Liver (tissue), 9 donors: Measurements from ENCODE around the gene TMOD2. TPM values are rescaled to one million over a fixed set of nuclear protein-coding genes. Genes with fewer than 3 reads are reported as not detected.

ENCODE experiments used
- DNase-seq: peaks from one replicate; pipeline ENCODE4 v3.0.0-alpha.2; 2017; ENCODE audit warnings: low spot score
- H3K27ac ChIP-seq, 2 donors: one replicate each; pipeline ENCODE4 v1.7.0; 2013; ENCODE audit warnings: inconsistent platforms in 2 of 2, low read length in 2 of 2, control low read depth in 1 of 2, low read depth in 1 of 2, mild to moderate bottlenecking in 1 of 2
- H3K27me3 ChIP-seq, 4 donors: one replicate each; pipeline versions ENCODE4 v1.6.1 to v1.7.0; 2013; ENCODE audit warnings: low read length in 3 of 4, inconsistent platforms in 1 of 4, mild to moderate bottlenecking in 1 of 4, moderate library complexity in 1 of 4; ENCODE audit not compliant: control insufficient read depth in 4 of 4, insufficient read depth in 4 of 4
- H3K36me3 ChIP-seq, 4 donors: one replicate each; pipeline versions ENCODE4 v1.6.1 to v1.7.0; 2013; ENCODE audit warnings: low read length in 3 of 4, mild to moderate bottlenecking in 3 of 4, low read depth in 1 of 4, moderate library complexity in 1 of 4; ENCODE audit not compliant: control insufficient read depth in 4 of 4, insufficient read depth in 3 of 4
- H3K4me1 ChIP-seq, 4 donors: one replicate each; pipeline versions ENCODE4 v1.6.1 to v1.7.0; 2013; ENCODE audit warnings: low read length in 3 of 4, mild to moderate bottlenecking in 3 of 4, moderate library complexity in 1 of 4; ENCODE audit not compliant: control insufficient read depth in 4 of 4, insufficient read depth in 4 of 4
- H3K4me3 ChIP-seq, 3 donors: one replicate each; pipeline versions ENCODE4 v1.6.1 to v1.7.0; 2013; ENCODE audit warnings: low read length in 3 of 3, control low read depth in 1 of 3, low read depth in 1 of 3, mild to moderate bottlenecking in 1 of 3
- H3K9ac ChIP-seq, 2 donors: one replicate each; pipeline ENCODE4 v1.7.0; 2013; ENCODE audit warnings: low read length in 2 of 2, mild to moderate bottlenecking in 2 of 2, moderate library complexity in 2 of 2, control low read depth in 1 of 2, low read depth in 1 of 2
- H3K9me3 ChIP-seq, 4 donors: one replicate each; pipeline versions ENCODE4 v1.6.1 to v1.7.0; 2013; ENCODE audit warnings: low read length in 3 of 4; ENCODE audit not compliant: control insufficient read depth in 4 of 4
- EGR1 ChIP-seq, 2 donors: IDR thresholded peaks; 2 replicates each; pipeline ENCODE4 v1.6.1; 2016 to 2018; ENCODE audit warnings: antibody characterized with exemption in 2 of 2, low read depth in 2 of 2
- FOXA1 ChIP-seq: IDR thresholded peaks from 2 replicates; pipeline ENCODE4 v1.6.1; 2016; ENCODE audit warnings: antibody characterized with exemption
- FOXA2 ChIP-seq: IDR thresholded peaks from 2 replicates; pipeline ENCODE4 v1.6.1; 2016; ENCODE audit warnings: antibody characterized with exemption
- GABPA ChIP-seq, 2 donors: IDR thresholded peaks in 1 of 2; conservative IDR thresholded peaks in 1 of 2; 2 replicates each; pipeline ENCODE4 v1.6.1; 2016; ENCODE audit warnings: antibody characterized with exemption in 2 of 2, mild to moderate bottlenecking in 1 of 2, moderate library complexity in 1 of 2
- HNF4A ChIP-seq, 2 donors: conservative IDR thresholded peaks; 2 replicates each; pipeline ENCODE4 v1.6.1; 2016; ENCODE audit warnings: antibody characterized with exemption in 2 of 2, mild to moderate bottlenecking in 2 of 2
- JUND ChIP-seq, 2 donors: IDR thresholded peaks; 2 replicates each; pipeline ENCODE4 v1.6.1; 2016; ENCODE audit warnings: antibody characterized with exemption in 2 of 2
- NR2F2 ChIP-seq: IDR thresholded peaks from 2 replicates; pipeline ENCODE4 v1.6.1; 2016; ENCODE audit warnings: antibody characterized with exemption
- RAD21 ChIP-seq, 2 donors: IDR thresholded peaks; 2 replicates each; pipeline ENCODE4 v1.6.1; 2016; ENCODE audit warnings: antibody characterized with exemption in 2 of 2, mild to moderate bottlenecking in 2 of 2
- RXRA ChIP-seq, 2 donors: IDR thresholded peaks; 2 replicates each; pipeline ENCODE4 v1.6.1; 2017 to 2018; ENCODE audit warnings: antibody characterized with exemption in 2 of 2, mild to moderate bottlenecking in 1 of 2
- SP1 ChIP-seq: IDR thresholded peaks from 2 replicates; pipeline ENCODE4 v1.6.1; 2018; ENCODE audit warnings: antibody characterized with exemption, mild to moderate bottlenecking
- TAF1 ChIP-seq: conservative IDR thresholded peaks from 2 replicates; pipeline ENCODE4 v1.6.1; 2016; ENCODE audit warnings: antibody characterized with exemption, mild to moderate bottlenecking
- YY1 ChIP-seq: IDR thresholded peaks from 2 replicates; pipeline ENCODE4 v1.6.1; 2016; ENCODE audit warnings: antibody characterized with exemption, mild to moderate bottlenecking
- WGBS: extraction: QIAGEN DNeasy Blood & Tissue Kit; methylation state at CpG from one replicate; pipeline ENCODE4 v1.1.7; 2013; 5-methylcytosine and 5-hydroxymethylcytosine counted together
- polyA plus RNA-seq, 2 donors: library from polyadenylated mRNA; stranded (reverse) in 1 of 2; unstranded in 1 of 2; fragments of 200-250 nt in 1 of 2; fragments of >200 nt in 1 of 2; fragmentation: Nextera tagmentation in 1 of 2; extraction: Ambion mirVana in 1 of 2; gene quantifications; one replicate each; pipeline versions ENCODE4 v1.2.1 to v1.2.3, GENCODE V29; 2013 to 2015
- total RNA-seq, 2 donors: library from RNA; depleted of rRNA; stranded (reverse); fragments of >200 nt; gene quantifications; one replicate each; pipeline ENCODE4 v1.2.3, GENCODE V29; 2014
- TF ChIP-seq, protein P1 (sequence below): fragments of 150-350 bp; IDR thresholded peaks from 2 replicates; pipeline ENCODE4 v1.5.1; 2017; ENCODE audit warnings: improper control_type of control experiment, low read depth, low read length; ENCODE audit not compliant: missing input control
- TF ChIP-seq, protein P2 (sequence below): IDR thresholded peaks from 2 replicates; pipeline ENCODE4 v1.6.1; 2016; ENCODE audit warnings: antibody characterized with exemption
- TF ChIP-seq, protein P3 (sequence below): IDR thresholded peaks from 2 replicates; pipeline ENCODE4 v1.6.1; 2016; ENCODE audit warnings: antibody characterized with exemption
- donor health status: healthy.
- donor health status: healthy.
- donor health status: healthy.
- donor health status: healthy.
- donor health status: healthy.

TMOD2 gene
- total and polyA plus RNA-seq, 4 donors, result 0.46 to 2.1 (median 1.1) TPM

DNA sequence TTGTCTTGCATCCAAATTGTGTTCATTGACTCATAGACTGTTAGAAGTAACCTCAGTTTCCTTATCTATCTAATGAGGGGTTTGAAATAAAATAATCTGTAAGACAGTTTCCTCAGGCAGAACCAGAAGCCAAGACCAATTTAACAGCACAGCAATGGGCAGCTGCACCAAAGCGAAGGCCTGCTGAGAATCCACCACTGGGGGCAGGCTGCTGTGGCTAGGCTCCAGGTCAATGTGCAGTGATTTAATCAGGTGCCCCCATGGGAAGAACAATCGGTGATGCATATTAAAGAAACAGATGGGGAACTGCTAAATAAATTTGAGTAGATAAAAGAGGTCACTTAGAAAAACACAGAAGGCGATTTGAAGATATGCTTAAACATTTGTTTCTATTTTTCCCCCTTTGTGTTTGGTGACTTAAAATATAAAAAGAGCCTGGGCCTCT, 50.0 kb downstream of the TMOD2 start:
- peak; percentile 45 to 74 for TF ChIP-seq RAD21 (IDR thresholded peaks at IDR 0.05)
- no peak for TF ChIP-seq TAF1
- TF ChIP-seq RXRA (IDR thresholded peaks at IDR 0.05), result no peak
- TF ChIP-seq GABPA (IDR thresholded peaks at IDR 0.05 in 1 of 2, conservative IDR thresholded peaks at IDR 0.05 in 1 of 2), result no peak
- no peak for TF ChIP-seq FOXA1
- TF ChIP-seq, protein P1, sequence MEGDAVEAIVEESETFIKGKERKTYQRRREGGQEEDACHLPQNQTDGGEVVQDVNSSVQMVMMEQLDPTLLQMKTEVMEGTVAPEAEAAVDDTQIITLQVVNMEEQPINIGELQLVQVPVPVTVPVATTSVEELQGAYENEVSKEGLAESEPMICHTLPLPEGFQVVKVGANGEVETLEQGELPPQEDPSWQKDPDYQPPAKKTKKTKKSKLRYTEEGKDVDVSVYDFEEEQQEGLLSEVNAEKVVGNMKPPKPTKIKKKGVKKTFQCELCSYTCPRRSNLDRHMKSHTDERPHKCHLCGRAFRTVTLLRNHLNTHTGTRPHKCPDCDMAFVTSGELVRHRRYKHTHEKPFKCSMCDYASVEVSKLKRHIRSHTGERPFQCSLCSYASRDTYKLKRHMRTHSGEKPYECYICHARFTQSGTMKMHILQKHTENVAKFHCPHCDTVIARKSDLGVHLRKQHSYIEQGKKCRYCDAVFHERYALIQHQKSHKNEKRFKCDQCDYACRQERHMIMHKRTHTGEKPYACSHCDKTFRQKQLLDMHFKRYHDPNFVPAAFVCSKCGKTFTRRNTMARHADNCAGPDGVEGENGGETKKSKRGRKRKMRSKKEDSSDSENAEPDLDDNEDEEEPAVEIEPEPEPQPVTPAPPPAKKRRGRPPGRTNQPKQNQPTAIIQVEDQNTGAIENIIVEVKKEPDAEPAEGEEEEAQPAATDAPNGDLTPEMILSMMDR, result peak; percentile 50
- TF ChIP-seq EGR1 (IDR thresholded peaks at IDR 0.05; ENCODE audit: low read depth in 2 of 2), result no peak
- Histone ChIP-seq H3K9me3 (no peaks in the 10 kb centered on the region), H3K9ac (no peak overlapping the region), H3K36me3 (no peaks in the 10 kb centered on the region), H3K27me3 (no peaks in the 10 kb centered on the region), H3K27ac (no peak overlapping the region), H3K4me1 (peaks cover 0 to 3% (median 0%) of the 10 kb centered on the region in 4 donors), H3K4me3 (no peak overlapping the region)
- 59% methylated on average over 3 of the region's 3 CpGs for WGBS
- no peak for DNase-seq

DNA sequence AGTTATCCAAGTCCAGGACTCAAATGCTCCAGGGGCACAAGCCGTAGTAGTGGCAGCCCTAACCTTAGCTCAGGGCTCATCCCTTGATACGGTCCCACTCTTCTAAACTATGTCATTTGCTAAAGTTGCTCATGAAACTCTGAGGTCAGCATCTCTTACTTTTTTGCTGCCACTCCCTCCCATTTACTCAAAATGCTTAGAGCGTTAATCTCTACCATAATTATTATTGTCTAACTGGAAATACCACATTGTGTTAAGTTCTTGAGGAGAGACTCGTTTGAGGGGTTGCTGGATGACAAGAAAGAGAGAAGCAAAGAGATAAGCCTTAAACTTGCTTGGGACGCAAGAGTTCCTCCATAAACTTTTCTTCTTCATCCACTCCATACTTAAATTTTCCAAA, 51.2 kb downstream of the TMOD2 start:
- 94% methylated on average over 5 of the region's 5 CpGs for WGBS
- no peaks in the 10 kb centered on the region for H3K9me3 ChIP-seq
- no peak overlapping the region for H3K9ac ChIP-seq
- no peaks in the 10 kb centered on the region for H3K36me3 ChIP-seq
- TF ChIP-seq, protein P2, sequence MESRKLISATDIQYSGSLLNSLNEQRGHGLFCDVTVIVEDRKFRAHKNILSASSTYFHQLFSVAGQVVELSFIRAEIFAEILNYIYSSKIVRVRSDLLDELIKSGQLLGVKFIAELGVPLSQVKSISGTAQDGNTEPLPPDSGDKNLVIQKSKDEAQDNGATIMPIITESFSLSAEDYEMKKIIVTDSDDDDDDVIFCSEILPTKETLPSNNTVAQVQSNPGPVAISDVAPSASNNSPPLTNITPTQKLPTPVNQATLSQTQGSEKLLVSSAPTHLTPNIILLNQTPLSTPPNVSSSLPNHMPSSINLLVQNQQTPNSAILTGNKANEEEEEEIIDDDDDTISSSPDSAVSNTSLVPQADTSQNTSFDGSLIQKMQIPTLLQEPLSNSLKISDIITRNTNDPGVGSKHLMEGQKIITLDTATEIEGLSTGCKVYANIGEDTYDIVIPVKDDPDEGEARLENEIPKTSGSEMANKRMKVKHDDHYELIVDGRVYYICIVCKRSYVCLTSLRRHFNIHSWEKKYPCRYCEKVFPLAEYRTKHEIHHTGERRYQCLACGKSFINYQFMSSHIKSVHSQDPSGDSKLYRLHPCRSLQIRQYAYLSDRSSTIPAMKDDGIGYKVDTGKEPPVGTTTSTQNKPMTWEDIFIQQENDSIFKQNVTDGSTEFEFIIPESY, result no peak
- TF ChIP-seq YY1 (no peak), GABPA (IDR thresholded peaks at IDR 0.05 in 1 of 2, conservative IDR thresholded peaks at IDR 0.05 in 1 of 2) (no peak), EGR1 (IDR thresholded peaks at IDR 0.05; ENCODE audit: low read depth in 2 of 2) (no peak), RXRA (IDR thresholded peaks at IDR 0.05) (no peak), SP1 (no peak), RAD21 (IDR thresholded peaks at IDR 0.05) (no peak), FOXA2 (no peak), FOXA1 (no peak), TAF1 (no peak), JUND (IDR thresholded peaks at IDR 0.05) (no peak), NR2F2 (no peak), HNF4A (conservative IDR thresholded peaks at IDR 0.05) (no peak)
- TF ChIP-seq, protein P1, result no peak
- TF ChIP-seq, protein P3, sequence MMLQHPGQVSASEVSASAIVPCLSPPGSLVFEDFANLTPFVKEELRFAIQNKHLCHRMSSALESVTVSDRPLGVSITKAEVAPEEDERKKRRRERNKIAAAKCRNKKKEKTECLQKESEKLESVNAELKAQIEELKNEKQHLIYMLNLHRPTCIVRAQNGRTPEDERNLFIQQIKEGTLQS, result no peak
- H3K27ac ChIP-seq, result no peak overlapping the region
- no peak overlapping the region for H3K4me3 ChIP-seq
- DNase-seq, result no peak
- H3K27me3 ChIP-seq, result no peaks in the 10 kb centered on the region
- peaks cover 0 to 3% (median 0%) of the 10 kb centered on the region in 4 donors for H3K4me1 ChIP-seq
